Amygdala (tissue), 56 donors: ENCODE data around the gene PPARA.
A peak's percentile ranks its signal among the peaks of the same experiment; 100 is the strongest.

Source experiments
- DNase-seq, 56 donors: peaks; one replicate each; lab custom pipeline; 2025; lab: John Stamatoyannopoulos, UW

The PPARA gene

GRCh38 chr22:46286006-46286405 is 135.7 kb downstream of the PPARA start:
- no peak for DNase-seq

- no peak for DNase-seq
Measured at GRCh38 chr22:46286941-46287872, 136.9 kb downstream of the PPARA start.

- DNase-seq, result no peak
Measured at GRCh38 chr22:46287873-46288751, 137.8 kb downstream of the PPARA start.

- no peak for DNase-seq
Measured at GRCh38 chr22:46288846-46289243, 138.5 kb downstream of the PPARA start.

GRCh38 chr22:46289244-46289891 is 139.0 kb downstream of the PPARA start:
- DNase-seq, result no peak

GRCh38 chr22:46290121-46290842 is 140.0 kb downstream of the PPARA start:
- DNase-seq, result no peak

- DNase-seq, result no peak
Measured at GRCh38 chr22:46290843-46291785, 140.8 kb downstream of the PPARA start.

- no peak for DNase-seq
Measured at GRCh38 chr22:46292173-46292572, 141.8 kb downstream of the PPARA start.

- peak in 3 of 56 donors; percentile 2 to 16 (median 7) for DNase-seq
Measured at GRCh38 chr22:46292732-46293131, 142.4 kb downstream of the PPARA start.
